NCI-H187 (cell line): ENCODE results near the gene QRFP.

ENCODE experiments used
- DNase-seq, 2 experiments: peaks; one replicate each; lab custom pipeline; 2025; lab: John Stamatoyannopoulos, UW

QRFP gene

GRCh38 chr9:130933114-130934046 is 36.8 kb upstream of the QRFP start:
- no peak for DNase-seq

DNA sequence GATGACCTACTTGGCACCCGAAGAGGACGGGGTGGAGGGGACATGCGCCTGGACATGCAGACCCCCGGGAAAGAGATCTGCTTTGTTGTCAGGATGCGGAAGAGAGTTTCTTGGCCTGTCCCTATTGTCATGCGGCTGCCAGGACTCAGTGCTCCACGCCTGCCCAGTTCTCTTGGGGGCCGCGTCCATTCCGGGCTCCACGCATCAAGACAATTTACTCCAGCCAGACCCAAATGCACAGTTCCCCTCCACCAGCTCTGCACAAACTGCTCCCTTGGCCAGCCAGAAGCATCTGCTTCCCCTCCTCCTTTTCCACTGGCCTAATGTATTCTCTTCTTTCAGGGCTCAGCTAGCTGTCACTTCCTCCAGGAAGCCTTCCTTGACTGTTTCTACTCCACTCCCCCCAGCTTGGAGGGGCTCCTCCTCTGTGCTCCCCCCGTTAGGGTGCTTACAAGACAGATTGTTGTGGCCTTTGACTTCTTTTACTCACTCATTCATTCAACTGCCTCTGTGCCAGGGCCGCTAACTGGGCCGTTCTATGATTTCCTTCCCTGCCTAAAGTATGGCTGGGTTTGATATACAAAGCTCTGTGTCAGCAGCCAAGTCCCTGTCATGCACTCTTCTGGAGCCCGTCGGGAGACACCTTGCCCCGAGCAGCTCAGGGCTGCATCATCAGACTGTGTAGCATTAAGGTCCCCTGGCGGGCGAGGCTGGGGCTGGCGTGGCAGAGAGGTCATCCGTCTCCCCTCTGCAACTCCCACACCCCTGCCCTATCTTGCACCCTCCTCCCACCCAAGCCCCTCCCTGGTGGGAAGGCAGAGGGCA is 35.9 kb upstream of the QRFP start:
- DNase-seq, result no peak

GRCh38 chr9:130931508-130932254 is 35.1 kb upstream of the QRFP start:
- no peak for DNase-seq

DNA sequence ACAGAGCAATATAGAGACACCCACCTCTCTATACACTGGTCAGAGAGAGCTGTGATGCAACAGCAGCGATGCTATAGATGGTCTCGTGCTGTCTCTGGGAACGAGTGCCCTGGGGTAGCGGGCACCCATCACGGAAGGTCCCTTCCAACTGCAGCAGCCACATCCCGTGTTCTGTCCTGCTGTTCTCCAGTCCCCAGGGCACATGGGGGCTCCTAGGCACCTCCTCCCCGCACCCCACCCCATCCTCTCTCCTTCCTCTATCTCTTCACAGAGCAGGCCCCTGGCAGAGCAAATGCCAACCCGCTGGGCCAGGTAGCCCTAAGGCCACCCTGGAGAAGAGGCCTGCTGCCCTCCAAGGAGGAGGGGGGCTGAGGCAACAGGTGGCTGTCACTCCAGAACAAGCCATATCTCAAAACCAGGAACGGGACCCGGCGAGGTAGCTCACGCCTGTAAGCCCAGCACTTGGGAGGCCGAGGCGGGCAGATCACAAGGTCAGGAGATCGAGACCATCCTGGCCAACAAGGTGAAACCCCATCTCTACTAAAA is 34.3 kb upstream of the QRFP start:
- DNase-seq, result no peak

DNA sequence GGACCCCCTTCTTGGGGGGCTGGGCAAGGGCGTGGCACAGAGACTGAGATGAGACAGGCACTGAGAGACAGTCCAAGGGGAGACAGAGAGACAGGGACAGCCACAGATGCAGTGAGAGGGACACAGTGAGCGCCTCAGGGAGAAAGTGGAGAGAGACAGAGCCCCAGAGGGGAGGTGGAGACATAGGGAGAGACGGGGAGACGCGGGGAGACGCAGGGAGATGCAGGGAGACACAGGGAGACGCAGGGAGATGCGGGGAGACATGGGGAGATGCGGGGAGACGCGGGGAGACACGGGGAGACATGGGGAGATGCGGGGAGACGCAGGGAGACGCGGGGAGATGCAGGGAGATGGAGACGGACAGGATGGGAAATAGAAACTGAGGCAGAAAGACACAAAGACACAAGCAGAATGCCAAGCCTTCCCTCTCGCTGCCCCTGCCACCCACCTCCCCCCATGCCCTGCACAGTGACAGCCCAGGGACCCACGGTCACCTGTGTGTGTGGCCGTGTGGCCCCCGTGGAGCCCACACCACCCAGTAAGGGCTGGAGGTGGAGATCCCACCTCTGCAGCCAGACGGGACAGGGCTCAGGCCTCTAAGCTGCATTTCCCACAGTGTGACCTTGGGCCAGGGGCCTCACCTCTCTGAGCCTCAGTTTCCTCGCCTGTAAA is 33.7 kb upstream of the QRFP start:
- no peak for DNase-seq

GRCh38 chr9:130929571-130930038 is 33.0 kb upstream of the QRFP start:
- no peak for DNase-seq

DNA sequence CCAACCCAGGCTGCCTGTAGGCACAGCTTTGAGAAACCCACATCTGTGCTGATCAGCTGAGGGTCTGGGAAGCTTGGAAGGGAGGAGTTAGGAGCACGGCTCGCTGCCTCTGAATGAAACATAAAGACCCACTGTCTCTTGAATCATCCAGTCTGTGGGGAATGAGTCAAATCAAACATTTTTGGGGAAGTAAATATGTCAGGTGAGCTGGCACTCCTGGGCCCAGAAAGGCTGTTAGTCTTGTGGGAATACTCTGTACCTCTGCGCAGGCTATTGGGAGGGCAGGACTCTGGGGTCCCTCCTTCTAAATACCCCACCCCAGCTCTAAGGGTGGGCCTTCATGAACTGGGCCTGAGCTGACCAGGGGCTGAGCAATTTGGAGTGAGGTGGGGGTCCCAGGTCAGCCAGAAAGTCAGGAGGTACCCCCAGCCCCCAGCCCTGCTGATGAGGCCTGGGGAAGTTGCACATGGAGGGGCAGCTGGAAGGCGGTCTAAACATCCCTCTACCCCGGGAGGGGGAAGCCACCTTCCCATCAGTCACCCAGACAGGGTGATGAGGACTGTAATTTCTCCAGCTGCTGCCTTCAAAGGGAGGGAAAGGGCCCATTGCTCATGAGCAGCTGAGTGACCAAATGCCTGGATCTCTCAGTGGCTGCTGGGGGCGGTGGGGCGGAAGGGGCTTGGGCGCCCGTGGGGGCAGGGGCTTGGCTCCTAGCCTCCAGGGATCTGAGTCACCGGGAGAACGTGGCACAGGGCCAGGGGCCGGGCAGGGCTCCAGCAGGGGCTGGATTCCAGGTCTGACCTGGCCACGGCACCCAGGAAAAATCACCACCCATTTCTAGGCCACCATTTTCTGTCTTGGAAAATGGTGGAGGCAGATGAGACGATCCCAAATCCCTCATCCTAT is 31.6 kb upstream of the QRFP start:
- no peak for DNase-seq

GRCh38 chr9:130927338-130927737 is 30.7 kb upstream of the QRFP start:
- DNase-seq, result no peak

DNA sequence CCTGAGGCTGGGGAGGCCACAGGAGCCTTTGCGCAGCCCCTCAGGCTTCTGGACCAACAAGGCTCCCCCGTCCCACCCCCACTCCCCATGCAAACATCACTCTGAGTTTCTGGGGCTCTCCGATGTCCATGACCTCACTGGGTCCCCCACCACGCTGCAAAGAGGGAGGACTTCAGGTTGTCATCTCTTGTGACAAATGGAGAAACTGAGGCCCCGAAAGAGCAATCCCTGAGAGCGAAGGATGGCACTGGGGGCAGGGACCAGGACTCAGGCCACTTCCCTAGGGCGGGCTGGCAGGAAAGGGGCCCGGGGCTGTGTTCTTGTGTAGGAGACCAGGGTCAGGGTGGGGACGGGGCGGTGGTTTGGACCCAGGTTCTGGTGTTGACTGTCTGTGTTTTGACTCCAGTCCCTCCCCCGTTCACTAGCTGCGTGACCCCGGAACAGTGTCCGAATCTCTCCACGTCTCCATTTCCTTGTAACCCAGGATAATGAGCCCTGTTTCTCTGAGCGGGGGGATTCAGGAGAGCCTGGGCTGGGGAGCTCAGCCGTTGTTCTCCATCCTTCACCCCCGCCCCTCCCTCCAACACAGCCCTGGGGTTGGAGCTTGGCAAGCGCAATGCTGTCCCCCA is 28.6 kb upstream of the QRFP start:
- DNase-seq, result no peak

- no peak for DNase-seq
Measured at GRCh38 chr9:130924448-130924788, 27.8 kb upstream of the QRFP start.

DNA sequence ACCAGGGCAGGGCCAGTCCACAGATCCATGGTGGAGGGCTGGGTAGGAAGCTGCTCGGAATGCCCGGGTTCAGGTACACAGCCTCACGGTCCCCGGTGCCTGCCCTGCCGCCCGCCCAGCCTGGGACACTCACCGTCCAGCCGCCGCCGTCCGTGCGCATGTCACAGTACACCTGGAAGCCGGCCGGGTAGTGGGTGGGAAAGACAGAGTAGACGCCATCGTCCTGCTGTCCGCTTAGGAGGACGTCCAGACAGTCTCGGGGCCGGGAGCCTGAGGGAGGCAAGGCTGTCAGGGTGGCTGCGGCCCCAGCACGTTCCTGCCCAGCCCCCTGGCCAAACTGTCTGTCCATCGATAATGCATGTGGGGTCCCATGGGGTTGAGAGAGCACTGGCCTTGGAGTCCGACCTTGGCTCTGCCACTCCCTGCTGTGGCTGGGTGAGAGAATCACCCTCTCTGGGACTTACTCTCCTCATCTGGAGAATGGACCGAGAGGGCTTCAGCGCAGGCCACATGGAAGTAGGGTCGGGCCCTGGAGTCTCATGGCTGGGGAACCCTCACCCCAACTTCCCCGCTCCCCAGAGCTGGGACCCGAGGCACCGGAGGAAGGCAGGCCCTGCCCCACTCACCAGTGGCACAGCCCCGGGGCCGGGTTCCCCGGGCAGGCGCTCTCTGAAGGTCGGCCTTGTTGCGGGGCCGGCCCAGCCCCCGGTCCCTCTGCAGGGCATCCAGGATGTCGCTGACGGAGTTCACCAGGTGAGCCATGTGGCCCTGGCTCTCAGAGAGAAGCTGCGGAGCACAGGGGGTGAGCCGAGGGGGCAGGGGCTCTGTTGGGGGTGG is 27.2 kb upstream of the QRFP start:
- no peak for DNase-seq

- DNase-seq, result no peak
Measured at GRCh38 chr9:130922893-130923610, 26.4 kb upstream of the QRFP start.

- no peak for DNase-seq
Measured at GRCh38 chr9:130921989-130922892, 25.6 kb upstream of the QRFP start.

GRCh38 chr9:130921300-130921988 is 24.8 kb upstream of the QRFP start:
- DNase-seq, result no peak

DNA sequence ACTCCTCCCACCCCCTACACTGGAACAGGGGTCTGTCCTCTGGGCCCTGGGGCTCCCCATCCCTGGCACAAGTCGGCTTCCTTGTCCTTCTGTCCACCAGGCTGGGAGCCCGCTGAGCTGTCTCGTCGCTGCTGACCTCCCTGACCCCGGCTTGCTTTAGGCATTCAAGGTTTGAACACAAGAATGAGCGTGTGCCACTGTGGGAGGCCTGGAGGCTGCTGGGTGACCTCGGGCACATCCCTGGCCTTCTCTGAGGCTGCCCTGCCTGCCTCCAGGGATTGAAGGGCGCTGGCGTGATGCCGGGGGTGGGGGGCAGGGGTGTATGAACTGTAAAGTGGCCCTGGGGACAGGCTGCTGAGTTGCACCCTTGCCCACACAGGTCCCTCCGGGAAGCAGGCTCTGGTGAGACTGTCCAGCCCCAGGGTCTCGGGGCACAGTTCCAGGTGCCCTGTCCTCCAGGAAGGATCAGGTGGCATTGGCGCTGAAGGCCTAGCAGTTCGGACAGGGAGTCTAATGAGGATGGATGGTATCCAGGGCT is 24.2 kb upstream of the QRFP start:
- DNase-seq, result no peak

DNA sequence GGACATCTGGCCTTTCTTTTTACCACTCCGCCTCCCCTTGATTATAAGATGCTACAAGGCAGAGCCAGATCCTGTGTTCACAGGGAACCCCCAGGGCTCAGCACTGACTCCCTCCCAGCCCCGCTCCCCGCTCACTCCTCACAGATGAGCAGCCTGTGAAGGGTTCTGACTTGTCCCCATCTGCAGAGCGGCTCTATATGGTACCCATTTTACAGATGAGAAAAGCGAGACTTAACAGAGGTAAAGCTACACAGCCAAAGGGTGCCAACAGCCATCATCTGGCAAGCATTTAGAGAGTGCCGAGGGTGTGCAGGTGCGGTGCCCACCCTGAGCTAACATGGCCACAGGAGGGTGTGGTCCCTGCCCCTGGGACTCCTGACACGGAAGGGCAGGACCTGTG is 23.6 kb upstream of the QRFP start:
- no peak for DNase-seq
